Motor neuron (in vitro differentiated cells): ENCODE measurements around the gene ASB18. TPM values are rescaled to one million over a fixed set of nuclear protein-coding genes. Genes with fewer than 3 reads are reported as not detected.

Source experiments
- ATAC-seq, 8 experiments: fragments of 200-7000 bp; cut with Tn5 transposase; replicated peaks in 6 of 8; 2 replicates each; pipeline ENCODE4 v1.8.0; 2021; ENCODE audit warnings: mild to moderate bottlenecking in 8 of 8, moderate library complexity in 8 of 8
- H3K27ac ChIP-seq, 2 donors: fragments of 250-450 bp; sonication (Bioruptor Pico); 2 replicates each; pipeline ENCODE4 v1.9.0; 2021; ENCODE audit warnings: antibody characterized with exemption in 2 of 2, mild to moderate bottlenecking in 2 of 2, moderate library complexity in 1 of 2
- H3K4me1 ChIP-seq, 2 donors: fragments of 250-450 bp; sonication (Bioruptor Pico); replicated peaks in 1 of 2; 2 replicates each; pipeline ENCODE4 v1.6.1; 2021; ENCODE audit warnings: antibody characterized with exemption in 2 of 2, mild to moderate bottlenecking in 2 of 2, moderate library complexity in 1 of 2
- H3K4me3 ChIP-seq, 5 donors: fragments of 250-450 bp; sonication (Bioruptor Pico); 2 replicates each; pipeline ENCODE4 v1.9.0; 2021; ENCODE audit warnings: antibody characterized with exemption in 5 of 5, mild to moderate bottlenecking in 5 of 5, moderate library complexity in 4 of 5
- WGBS, 10 experiments: fragments of 450-650 bp; shearing (Covaris generic); methylation state at CpG; one replicate each; pipeline ENCODE4 v1.0.0; 2022; 5-methylcytosine and 5-hydroxymethylcytosine counted together
- in situ Hi-C, 9 experiments: fragments of 400-800 bp; cut with MboI; loops; one replicate each; pipeline ENCODE4 v1.15.0; 2021; ENCODE audit warnings: low sequenced_read_pairs in 9 of 9, low pct_unique_long_range_greater_than_20kb in 2 of 9; ENCODE audit not compliant: unreplicated experiment in 9 of 9
- total RNA-seq, 8 experiments: library from RNA; unstranded; fragments of 300-600 nt; gene quantifications; 2 replicates each; pipeline versions ENCODE4 v1.2.3 to v1.2.4, GENCODE V29; 2022

ASB18 gene
- total RNA-seq, 8 experiments from 2014 or later = 0.10 to 0.63 (median 0.25) TPM; not detected in 2

GRCh38 chr2:236250286-236250685 lies 13.9 kb downstream of the ASB18 start:
- no peak overlapping the region for H3K4me3 ChIP-seq
- H3K4me1 ChIP-seq = peaks cover 8 to 20% of the 10 kb centered on the region in 2 donors
- ATAC-seq = no peak
- no peak overlapping the region for H3K27ac ChIP-seq
- in situ Hi-C loops = no loop called here
- WGBS, 10 experiments = 20 to 100% (median 93%) methylated on average over 1 to 3 of the region's 3 CpGs; no CpG with 5 or more reads in 2 of the 10 experiments

- no peak overlapping the region for H3K27ac ChIP-seq
- WGBS, 10 experiments = 0 to 100% (median 85%) methylated on average over 1 to 2 of the region's 2 CpGs; no CpG with 5 or more reads in 2 of the 10 experiments
- H3K4me1 ChIP-seq = peaks cover 8 to 20% of the 10 kb centered on the region in 2 donors
- ATAC-seq = no peak
- in situ Hi-C loops = no loop called here
- H3K4me3 ChIP-seq = no peak overlapping the region
These were observed 15.1 kb downstream of the ASB18 start for GRCh38 chr2:236249066-236249465.

- in situ Hi-C loops = no loop called here
- Histone ChIP-seq H3K4me1 (peaks cover 3 to 14% of the 10 kb centered on the region in 2 donors), H3K4me3 (no peak overlapping the region), H3K27ac (no peak overlapping the region)
- WGBS, 10 experiments = 0 to 94% (median 67%) methylated on average over 1 to 3 of the region's 3 CpGs
- no peak for ATAC-seq
These were observed 17.4 kb downstream of the ASB18 start for GRCh38 chr2:236246711-236247246.

- Histone ChIP-seq H3K27ac (no peak overlapping the region), H3K4me3 (no peak overlapping the region), H3K4me1 (no peaks in the 10 kb centered on the region)
- WGBS, 10 experiments = 0 to 100% (median 92%) methylated on average over 1 to 3 of the region's 5 CpGs; no CpG with 5 or more reads in 3 of the 10 experiments
- no peak for ATAC-seq
- in situ Hi-C loops = no loop called here
These were observed 19.9 kb downstream of the ASB18 start for GRCh38 chr2:236244256-236244655.

GRCh38 chr2:236242057-236242495 lies 22.1 kb downstream of the ASB18 start:
- peaks cover 5 to 8% of the 10 kb centered on the region in 2 donors for H3K4me1 ChIP-seq
- no peak for ATAC-seq
- H3K4me3 ChIP-seq = no peak overlapping the region
- 0 to 100% (median 92%) methylated on average over 1 to 6 of the region's 8 CpGs; no CpG with 5 or more reads in 2 of the 10 experiments for WGBS, 10 experiments
- in situ Hi-C loops = no loop called here
- H3K27ac ChIP-seq = no peak overlapping the region

- WGBS, 10 experiments = 11 to 100% (median 76%) methylated on average over 1 to 11 of the region's 13 CpGs
- in situ Hi-C loops = no loop called here
- Histone ChIP-seq H3K4me3 (no peak overlapping the region), H3K4me1 (peaks cover 7 to 14% of the 10 kb centered on the region in 2 donors), H3K27ac (no peak overlapping the region)
- ATAC-seq = no peak
These were observed 22.8 kb downstream of the ASB18 start for GRCh38 chr2:236241181-236242056.

GRCh38 chr2:236240228-236240990 lies 23.8 kb downstream of the ASB18 start:
- in situ Hi-C loops = no loop called here
- Histone ChIP-seq H3K4me1 (peaks cover 10 to 19% of the 10 kb centered on the region in 2 donors), H3K4me3 (no peak overlapping the region), H3K27ac (no peak overlapping the region)
- no peak for ATAC-seq
- WGBS, 10 experiments = 41 to 100% (median 80%) methylated on average over 1 to 6 of the region's 15 CpGs; no CpG with 5 or more reads in 2 of the 10 experiments

- in situ Hi-C loops = no loop called here
- no peak overlapping the region for H3K4me3 ChIP-seq
- no peak overlapping the region for H3K27ac ChIP-seq
- ATAC-seq = no peak
- H3K4me1 ChIP-seq = peaks cover 10 to 19% of the 10 kb centered on the region in 2 donors
- WGBS, 10 experiments = 22 to 100% (median 85%) methylated on average over 1 to 8 of the region's 17 CpGs; no CpG with 5 or more reads in 4 of the 10 experiments
These were observed 24.7 kb downstream of the ASB18 start for GRCh38 chr2:236239276-236240065.

GRCh38 chr2:236238751-236239150 lies 25.5 kb downstream of the ASB18 start:
- Histone ChIP-seq H3K4me3 (no peak overlapping the region), H3K27ac (no peak overlapping the region), H3K4me1 (peaks cover 10 to 19% of the 10 kb centered on the region in 2 donors)
- WGBS, 10 experiments = 33 to 80% (median 40%) methylated on average over 1 to 2 of the region's 6 CpGs; no CpG with 5 or more reads in 7 of the 10 experiments
- peak in 1 of 8 experiments; percentile 6 for ATAC-seq
- in situ Hi-C loops = no loop called here

GRCh38 chr2:236237468-236238190 lies 26.6 kb downstream of the ASB18 start:
- 83 to 100% (median 100%) methylated on average over 1 to 2 of the region's 64 CpGs; no CpG with 5 or more reads in 4 of the 10 experiments for WGBS, 10 experiments
- peak overlapping the region in 3 of 5 donors; percentile 13 to 32 (median 19) for H3K4me3 ChIP-seq
- in situ Hi-C loops = no loop called here
- no peak overlapping the region for H3K27ac ChIP-seq
- ATAC-seq = peak in 6 of 8 experiments; percentile 48 to 79 (median 64)
- peaks cover 10 to 19% of the 10 kb centered on the region in 2 donors for H3K4me1 ChIP-seq

- 0 to 20% (median 7%) methylated on average over 2 to 9 of the region's 73 CpGs; no CpG with 5 or more reads in 3 of the 10 experiments for WGBS, 10 experiments
- Histone ChIP-seq H3K4me1 (peaks cover 10 to 19% of the 10 kb centered on the region in 2 donors), H3K4me3 (peak overlapping the region; percentile 5 to 32 (median 19)), H3K27ac (no peak overlapping the region)
- peak in 7 of 8 experiments; percentile 37 to 67 (median 56) for ATAC-seq
- in situ Hi-C loops = no loop called here
These were observed 27.4 kb downstream of the ASB18 start for GRCh38 chr2:236236559-236237452.
